CD4-positive, alpha-beta memory T cell (primary cell): ENCODE measurements around the gene TTC12. TPM values are rescaled to one million over a fixed set of nuclear protein-coding genes. Genes with fewer than 3 reads are reported as not detected.

ENCODE experiments used
- CTCF ChIA-PET: fragments of 350-600 bp; sonication (Branson Sonifier 250); formaldehyde crosslinking; loops from one replicate; lab custom pipeline; 2021; ENCODE audit warnings: inconsistent platforms; ENCODE audit not compliant: partially characterized antibody; lab: Charles Lee
- POLR2A ChIA-PET: fragments of 350-600 bp; sonication (Branson Sonifier 250); formaldehyde crosslinking; loops from one replicate; lab custom pipeline; 2021; ENCODE audit not compliant: partially characterized antibody; lab: Charles Lee
- DNase-seq, 5 donors: peaks; one replicate each; pipeline versions ENCODE4 v3.0.0 to v3.0.0-alpha.2; 2020 to 2022; ENCODE audit warnings: mixed read lengths in 1 of 5
- H3K27ac ChIP-seq: one replicate; pipeline ENCODE4 v1.7.0; 2013; ENCODE audit warnings: low read depth, low read length
- H3K27me3 ChIP-seq: 2 replicates; pipeline ENCODE4 v1.7.0; 2013; ENCODE audit warnings: mild to moderate bottlenecking, low read length, moderate library complexity; ENCODE audit not compliant: insufficient read depth
- H3K36me3 ChIP-seq: 2 replicates; pipeline ENCODE4 v1.7.0; 2013; ENCODE audit warnings: mild to moderate bottlenecking, low read length, moderate library complexity; ENCODE audit not compliant: insufficient read depth
- H3K4me1 ChIP-seq: 2 replicates; pipeline ENCODE4 v1.7.0; 2013; ENCODE audit warnings: mild to moderate bottlenecking, low read length, moderate library complexity; ENCODE audit not compliant: insufficient read depth
- H3K4me3 ChIP-seq, 2 donors: one replicate each; pipeline ENCODE4 v1.7.0; 2013; ENCODE audit warnings: low read length in 2 of 2, mild to moderate bottlenecking in 1 of 2
- H3K9me3 ChIP-seq, 2 donors: one replicate each; pipeline ENCODE4 v1.7.0; 2013; ENCODE audit warnings: low read length in 2 of 2, control low read depth in 1 of 2; ENCODE audit not compliant: control insufficient read depth in 1 of 2
- H3K27ac Mint-ChIP-seq, 7 donors: one replicate each; pipeline ENCODE4 v1.8.0; 2020 to 2021; ENCODE audit warnings: mixed read lengths in 7 of 7, mild to moderate bottlenecking in 6 of 7, inconsistent platforms in 3 of 7, moderate library complexity in 3 of 7
- H3K27me3 Mint-ChIP-seq, 2 donors: one replicate each; pipeline ENCODE4 v1.8.0; 2020 to 2021; ENCODE audit warnings: mixed read lengths in 2 of 2
- H3K36me3 Mint-ChIP-seq, 2 donors: one replicate each; pipeline ENCODE4 v1.8.0; 2020 to 2021; ENCODE audit warnings: mixed read lengths in 2 of 2, inconsistent platforms in 1 of 2, mild to moderate bottlenecking in 1 of 2
- H3K4me1 Mint-ChIP-seq, 4 donors: one replicate each; pipeline ENCODE4 v1.8.0; 2020 to 2021; ENCODE audit warnings: mixed read lengths in 4 of 4, mild to moderate bottlenecking in 1 of 4
- H3K4me3 Mint-ChIP-seq, 8 donors: one replicate each; pipeline ENCODE4 v1.8.0; 2020 to 2021; ENCODE audit warnings: mixed read lengths in 8 of 8, mild to moderate bottlenecking in 7 of 8, moderate library complexity in 6 of 8, inconsistent platforms in 3 of 8
- H3K9me3 Mint-ChIP-seq, 8 donors: one replicate each; pipeline ENCODE4 v1.8.0; 2020 to 2021; ENCODE audit warnings: mixed read lengths in 8 of 8, mild to moderate bottlenecking in 5 of 8, inconsistent platforms in 3 of 8, moderate library complexity in 1 of 8
- intact Hi-C: fragments of 100-400 bp; cut with micrococcal nuclease; formaldehyde crosslinking; loops from one replicate; pipeline ENCODE4 v1.15.1; 2023
- polyA plus RNA-seq, 2 donors: library from polyadenylated mRNA; unstranded; fragments of 300-500 nt; fragmentation: Illumina TruSeq; gene quantifications; one replicate each; pipeline ENCODE4 v1.2.3, GENCODE V29; 2021
- total RNA-seq, 2 experiments: library from RNA; stranded (reverse); gene quantifications; one replicate each; pipeline ENCODE4 v1.2.3, GENCODE V29; 2021

Gene TTC12
- total and polyA plus RNA-seq, 4 experiments from 2014 or later, result 6.9 to 75.1 (median 39.8) TPM

- Mint-ChIP-seq H3K4me1 (peaks cover 0 to 3% (median 2%) of the 10 kb centered on the region in 4 donors), H3K27ac (no peak overlapping the region), H3K9me3 (peaks cover 4 to 24% (median 19%) of the 10 kb centered on the region in 8 donors), H3K36me3 (peaks cover 85 to 90% of the 10 kb centered on the region in 2 donors), H3K27me3 (no peaks in the 10 kb centered on the region), H3K4me3 (no peak overlapping the region)
- ChIA-PET POLR2A (no interaction called here), CTCF (no interaction called here)
- H3K27me3 ChIP-seq, result no peaks in the 10 kb centered on the region
- intact Hi-C loops, result no loop called here
- H3K9me3 ChIP-seq, result peaks cover 4 to 5% of the 10 kb centered on the region in 2 donors
- peaks cover 25% of the 10 kb centered on the region for H3K36me3 ChIP-seq
- H3K27ac ChIP-seq, result no peak overlapping the region
- no peak for DNase-seq
- H3K4me1 ChIP-seq, result no peaks in the 10 kb centered on the region
- H3K4me3 ChIP-seq, result no peak overlapping the region
Measured at GRCh38 chr11:113351480-113351879, 37.1 kb downstream of the TTC12 start.

DNA sequence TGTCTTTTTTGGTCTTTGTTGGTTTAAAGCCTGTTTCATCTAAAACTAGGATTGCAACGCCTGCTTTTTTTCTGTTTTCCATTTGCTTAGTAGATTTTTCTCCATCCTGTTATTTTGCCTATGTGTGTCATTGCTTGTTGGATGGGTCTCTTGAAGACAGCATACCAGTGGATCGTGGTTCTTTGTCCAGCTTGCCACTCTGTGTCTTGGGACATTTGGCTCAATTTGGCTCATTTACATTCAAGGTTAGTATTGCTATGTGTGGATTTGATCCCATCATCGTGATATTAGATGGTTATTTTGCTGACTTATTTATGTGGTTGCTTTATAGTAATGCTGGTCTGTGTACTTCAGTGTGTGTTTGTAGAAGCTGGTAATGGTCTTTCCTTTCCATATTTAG is 41.8 kb downstream of the TTC12 start:
- intact Hi-C loops, result no loop called here
- Histone ChIP-seq H3K9me3 (peaks cover 4 to 5% of the 10 kb centered on the region in 2 donors), H3K27me3 (no peaks in the 10 kb centered on the region), H3K36me3 (peaks cover 47% of the 10 kb centered on the region), H3K4me1 (no peaks in the 10 kb centered on the region), H3K4me3 (no peak overlapping the region), H3K27ac (no peak overlapping the region)
- Mint-ChIP-seq H3K27ac (peak overlapping the region in 1 of 7 donors; percentile 7), H3K4me1 (peaks cover 3 to 7% (median 4%) of the 10 kb centered on the region in 4 donors), H3K27me3 (no peaks in the 10 kb centered on the region), H3K36me3 (peaks cover 93 to 98% of the 10 kb centered on the region in 2 donors), H3K9me3 (peaks cover 4 to 31% (median 25%) of the 10 kb centered on the region in 8 donors), H3K4me3 (no peak overlapping the region)
- ChIA-PET CTCF (no interaction called here), POLR2A (no interaction called here)
- DNase-seq, result no peak

- Mint-ChIP-seq H3K27me3 (no peaks in the 10 kb centered on the region), H3K36me3 (peaks cover 76 to 80% of the 10 kb centered on the region in 2 donors), H3K9me3 (no peaks in the 10 kb centered on the region), H3K4me1 (peaks cover 15 to 28% (median 21%) of the 10 kb centered on the region in 4 donors), H3K27ac (peak overlapping the region in 3 of 7 donors; percentile 8 to 48 (median 26)), H3K4me3 (no peak overlapping the region)
- Histone ChIP-seq H3K4me3 (no peak overlapping the region), H3K4me1 (peaks cover 11% of the 10 kb centered on the region), H3K27ac (no peak overlapping the region), H3K9me3 (no peaks in the 10 kb centered on the region), H3K36me3 (peaks cover 58% of the 10 kb centered on the region), H3K27me3 (no peaks in the 10 kb centered on the region)
- DNase-seq, result no peak
- ChIA-PET POLR2A (no interaction called here), CTCF (no interaction called here)
- intact Hi-C loops, result no loop called here
Measured at GRCh38 chr11:113363406-113363805, 49.0 kb downstream of the TTC12 start.

GRCh38 chr11:113363996-113364641 is 49.7 kb downstream of the TTC12 start:
- Mint-ChIP-seq H3K27me3 (no peaks in the 10 kb centered on the region), H3K4me3 (no peak overlapping the region), H3K36me3 (peaks cover 74 to 78% of the 10 kb centered on the region in 2 donors), H3K9me3 (no peaks in the 10 kb centered on the region), H3K4me1 (peaks cover 15 to 28% (median 21%) of the 10 kb centered on the region in 4 donors), H3K27ac (peak overlapping the region in 2 of 7 donors; percentile 26 to 42)
- no peak for DNase-seq
- CTCF ChIA-PET, result no interaction called here
- POLR2A ChIA-PET, result no interaction called here
- H3K9me3 ChIP-seq, result no peaks in the 10 kb centered on the region
- no peaks in the 10 kb centered on the region for H3K27me3 ChIP-seq
- H3K36me3 ChIP-seq, result peaks cover 57% of the 10 kb centered on the region
- no peak overlapping the region for H3K4me3 ChIP-seq
- peaks cover 11% of the 10 kb centered on the region for H3K4me1 ChIP-seq
- H3K27ac ChIP-seq, result no peak overlapping the region
- intact Hi-C loops, result no loop called here

- Histone ChIP-seq H3K27ac (no peak overlapping the region), H3K4me1 (peaks cover 11% of the 10 kb centered on the region), H3K27me3 (no peaks in the 10 kb centered on the region), H3K36me3 (peaks cover 42% of the 10 kb centered on the region), H3K4me3 (no peak overlapping the region), H3K9me3 (no peaks in the 10 kb centered on the region)
- DNase-seq, result peak in 1 of 5 donors; percentile 4
- H3K27me3 Mint-ChIP-seq, result no peaks in the 10 kb centered on the region
- no peaks in the 10 kb centered on the region for H3K9me3 Mint-ChIP-seq
- intact Hi-C loops, result no loop called here
- H3K4me1 Mint-ChIP-seq, result peaks cover 15 to 28% (median 21%) of the 10 kb centered on the region in 4 donors
- H3K4me3 Mint-ChIP-seq, result no peak overlapping the region
- POLR2A ChIA-PET, result no interaction called here
- CTCF ChIA-PET, result no interaction called here
- H3K36me3 Mint-ChIP-seq, result peaks cover 72% of the 10 kb centered on the region in 2 donors
- peak overlapping the region; percentile 12 to 85 (median 63) for H3K27ac Mint-ChIP-seq
Measured at GRCh38 chr11:113365895-113366294, 51.5 kb downstream of the TTC12 start.

DNA sequence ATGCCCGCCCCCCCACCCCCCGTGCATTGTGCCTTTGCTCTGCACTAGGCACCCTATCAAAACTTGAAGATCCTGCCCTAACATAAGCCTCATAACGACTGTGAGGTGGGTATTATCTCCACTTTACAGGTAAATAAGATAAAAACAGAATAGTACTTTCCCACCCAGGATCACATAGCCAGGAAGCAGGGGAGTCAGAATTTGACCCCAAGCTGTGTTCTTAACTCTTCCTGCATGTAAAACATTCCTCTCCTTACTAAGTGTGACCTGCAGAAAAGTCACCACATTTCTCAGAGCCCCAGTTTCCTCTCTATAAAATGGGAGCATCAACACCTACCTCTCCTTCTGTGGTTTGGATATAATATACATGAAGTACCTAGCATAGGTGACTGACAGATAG is 55.0 kb downstream of the TTC12 start:
- Mint-ChIP-seq H3K27ac (peak overlapping the region in 1 of 7 donors; percentile 72), H3K4me1 (peaks cover 10 to 18% (median 12%) of the 10 kb centered on the region in 4 donors), H3K27me3 (no peaks in the 10 kb centered on the region), H3K36me3 (peaks cover 61 to 70% of the 10 kb centered on the region in 2 donors), H3K9me3 (no peaks in the 10 kb centered on the region), H3K4me3 (no peak overlapping the region)
- Histone ChIP-seq H3K4me1 (peaks cover 11% of the 10 kb centered on the region), H3K27me3 (no peaks in the 10 kb centered on the region), H3K4me3 (no peak overlapping the region), H3K27ac (no peak overlapping the region), H3K36me3 (peaks cover 19% of the 10 kb centered on the region), H3K9me3 (no peaks in the 10 kb centered on the region)
- no peak for DNase-seq
- ChIA-PET CTCF (no interaction called here), POLR2A (no interaction called here)
- intact Hi-C loops, result no loop called here

DNA sequence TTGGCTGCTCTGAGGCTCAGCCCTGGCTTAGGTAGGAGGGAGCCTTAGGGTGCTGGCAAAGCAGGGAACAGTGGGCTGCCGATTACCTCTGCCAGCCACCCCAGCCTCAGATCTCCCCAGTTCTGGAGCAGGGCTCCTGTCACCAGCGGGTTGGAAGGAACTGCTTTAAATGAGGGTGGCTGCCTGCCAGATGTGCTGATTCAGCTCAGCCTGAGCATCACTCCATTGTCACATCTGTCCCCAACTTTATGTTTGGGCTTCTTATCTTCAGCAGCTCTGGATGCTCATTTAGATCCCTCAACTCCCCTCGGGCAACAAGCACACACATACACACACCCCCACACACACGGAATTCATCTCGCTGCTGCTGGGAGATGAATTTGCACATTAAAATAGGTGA is 56.3 kb downstream of the TTC12 start:
- DNase-seq, result no peak
- Histone ChIP-seq H3K4me3 (no peak overlapping the region), H3K27me3 (no peaks in the 10 kb centered on the region), H3K27ac (no peak overlapping the region), H3K4me1 (peaks cover 6% of the 10 kb centered on the region), H3K9me3 (no peaks in the 10 kb centered on the region), H3K36me3 (peaks cover 15% of the 10 kb centered on the region)
- no peaks in the 10 kb centered on the region for H3K27me3 Mint-ChIP-seq
- peaks cover 53 to 65% of the 10 kb centered on the region in 2 donors for H3K36me3 Mint-ChIP-seq
- ChIA-PET CTCF (no interaction called here), POLR2A (no interaction called here)
- no peaks in the 10 kb centered on the region for H3K9me3 Mint-ChIP-seq
- no peak overlapping the region for H3K27ac Mint-ChIP-seq
- peaks cover 7 to 12% (median 9%) of the 10 kb centered on the region in 4 donors for H3K4me1 Mint-ChIP-seq
- intact Hi-C loops, result no loop called here
- H3K4me3 Mint-ChIP-seq, result no peak overlapping the region
